Measurements from ENCODE around the gene CERKL.
"Not testable (repeated sequence)": the region's sequence is repeated elsewhere in the genome, so short reads cannot be mapped to it uniquely, and the experiment has no call there.

CERKL gene

GRCh38 chr2:181656450-181657291, at the start of gene CERKL:
CERKL (minus strand) TSS chr2:181657105; CDS start chr2:181657006, 99 bp downstream.
- H3K4me3 Mint-ChIP-seq, result peak within 1 kb of the TSS; percentile 85
- H3K27ac Mint-ChIP-seq, result no peak within 1 kb of the TSS
- H3K36me3 Mint-ChIP-seq, result no peaks in the 10 kb centered on the region
- no peaks in the 10 kb centered on the region for H3K9me3 Mint-ChIP-seq (ENCODE audit: low read depth)
- peaks cover 41% of the 10 kb centered on the region for H3K27me3 Mint-ChIP-seq
- H3K4me1 Mint-ChIP-seq (ENCODE audit: low read depth), result peaks cover 7% of the 10 kb centered on the region

GRCh38 chr2:181702519-181702918, 45.6 kb upstream of the CERKL start:
- H3K9me3 Mint-ChIP-seq (ENCODE audit: low read depth); H3K36me3 Mint-ChIP-seq; H3K27me3 Mint-ChIP-seq; H3K4me3 Mint-ChIP-seq; H3K27ac Mint-ChIP-seq; H3K4me1 Mint-ChIP-seq (ENCODE audit: low read depth): not testable (repeated sequence)

- H3K4me1 Mint-ChIP-seq (ENCODE audit: low read depth), result no peaks in the 10 kb centered on the region
- no peak overlapping the region for H3K4me3 Mint-ChIP-seq
- no peak overlapping the region for H3K27ac Mint-ChIP-seq
- H3K36me3 Mint-ChIP-seq, result peaks cover 5% of the 10 kb centered on the region
- peaks cover 15% of the 10 kb centered on the region for H3K27me3 Mint-ChIP-seq
- no peaks in the 10 kb centered on the region for H3K9me3 Mint-ChIP-seq (ENCODE audit: low read depth)
Measured at GRCh38 chr2:181698223-181698622, 41.3 kb upstream of the CERKL start.

- H3K36me3 Mint-ChIP-seq, result peaks cover 2% of the 10 kb centered on the region
- no peaks in the 10 kb centered on the region for H3K4me1 Mint-ChIP-seq (ENCODE audit: low read depth)
- no peak overlapping the region for H3K4me3 Mint-ChIP-seq
- peaks cover 15% of the 10 kb centered on the region for H3K27me3 Mint-ChIP-seq
- no peaks in the 10 kb centered on the region for H3K9me3 Mint-ChIP-seq (ENCODE audit: low read depth)
- no peak overlapping the region for H3K27ac Mint-ChIP-seq
Measured at GRCh38 chr2:181697571-181697970, 40.7 kb upstream of the CERKL start.

- H3K4me3 Mint-ChIP-seq, result no peak overlapping the region
- H3K27me3 Mint-ChIP-seq, result peaks cover 15% of the 10 kb centered on the region
- H3K4me1 Mint-ChIP-seq (ENCODE audit: low read depth), result no peaks in the 10 kb centered on the region
- no peaks in the 10 kb centered on the region for H3K36me3 Mint-ChIP-seq
- no peak overlapping the region for H3K27ac Mint-ChIP-seq
- H3K9me3 Mint-ChIP-seq (ENCODE audit: low read depth), result no peaks in the 10 kb centered on the region
Measured at GRCh38 chr2:181697126-181697525, 40.2 kb upstream of the CERKL start.

GRCh38 chr2:181694271-181694670, 37.4 kb upstream of the CERKL start:
- Mint-ChIP-seq H3K36me3 (no peaks in the 10 kb centered on the region), H3K4me1 (ENCODE audit: low read depth) (no peaks in the 10 kb centered on the region), H3K9me3 (ENCODE audit: low read depth) (no peaks in the 10 kb centered on the region), H3K27me3 (peaks cover 20% of the 10 kb centered on the region), H3K27ac (no peak overlapping the region), H3K4me3 (no peak overlapping the region)

- H3K27me3 Mint-ChIP-seq, result peaks cover 24% of the 10 kb centered on the region
Measured at GRCh38 chr2:181690860-181691259, 34.0 kb upstream of the CERKL start.

GRCh38 chr2:181686576-181687185, 29.8 kb upstream of the CERKL start:
- H3K27me3 Mint-ChIP-seq, result peaks cover 45% of the 10 kb centered on the region

More at GRCh38 chr2:181690860-181691259, 34.0 kb upstream of the CERKL start:
- no peak overlapping the region for H3K4me3 Mint-ChIP-seq
- no peaks in the 10 kb centered on the region for H3K9me3 Mint-ChIP-seq (ENCODE audit: low read depth)
- H3K27ac Mint-ChIP-seq, result no peak overlapping the region
- no peaks in the 10 kb centered on the region for H3K36me3 Mint-ChIP-seq
- no peaks in the 10 kb centered on the region for H3K4me1 Mint-ChIP-seq (ENCODE audit: low read depth)

GRCh38 chr2:181685150-181685688, 28.3 kb upstream of the CERKL start:
- H3K4me3 Mint-ChIP-seq, result peak overlapping the region; percentile 2
- H3K27ac Mint-ChIP-seq, result no peak overlapping the region
- no peaks in the 10 kb centered on the region for H3K36me3 Mint-ChIP-seq
- H3K9me3 Mint-ChIP-seq (ENCODE audit: low read depth), result no peaks in the 10 kb centered on the region
- peaks cover 40% of the 10 kb centered on the region for H3K4me1 Mint-ChIP-seq (ENCODE audit: low read depth)
- H3K27me3 Mint-ChIP-seq, result peaks cover 54% of the 10 kb centered on the region

More at GRCh38 chr2:181686576-181687185, 29.8 kb upstream of the CERKL start:
- no peaks in the 10 kb centered on the region for H3K36me3 Mint-ChIP-seq
- H3K4me3 Mint-ChIP-seq, result no peak overlapping the region
- no peaks in the 10 kb centered on the region for H3K9me3 Mint-ChIP-seq (ENCODE audit: low read depth)
- H3K4me1 Mint-ChIP-seq (ENCODE audit: low read depth), result peaks cover 26% of the 10 kb centered on the region
- no peak overlapping the region for H3K27ac Mint-ChIP-seq

- Mint-ChIP-seq H3K36me3 (no peaks in the 10 kb centered on the region), H3K4me1 (ENCODE audit: low read depth) (peaks cover 42% of the 10 kb centered on the region), H3K27ac (no peak overlapping the region), H3K9me3 (ENCODE audit: low read depth) (no peaks in the 10 kb centered on the region), H3K4me3 (peak overlapping the region; percentile 2), H3K27me3 (peaks cover 58% of the 10 kb centered on the region)
Measured at GRCh38 chr2:181684454-181685149, 27.7 kb upstream of the CERKL start.

- peaks cover under 1% of the 10 kb centered on the region for H3K36me3 Mint-ChIP-seq
- H3K4me1 Mint-ChIP-seq (ENCODE audit: low read depth), result peaks cover 44% of the 10 kb centered on the region
- peaks cover 3% of the 10 kb centered on the region for H3K9me3 Mint-ChIP-seq (ENCODE audit: low read depth)
Measured at GRCh38 chr2:181683518-181684453, 26.9 kb upstream of the CERKL start.

GRCh38 chr2:181682795-181683517, 26.1 kb upstream of the CERKL start:
- Mint-ChIP-seq H3K4me3 (peak overlapping the region; percentile 78), H3K9me3 (ENCODE audit: low read depth) (peaks cover 6% of the 10 kb centered on the region), H3K27ac (no peak overlapping the region), H3K36me3 (peaks cover 4% of the 10 kb centered on the region), H3K27me3 (peaks cover 64% of the 10 kb centered on the region), H3K4me1 (ENCODE audit: low read depth) (peaks cover 48% of the 10 kb centered on the region)

More at GRCh38 chr2:181683518-181684453, 26.9 kb upstream of the CERKL start:
- H3K4me3 Mint-ChIP-seq, result peak overlapping the region; percentile 78
- peaks cover 61% of the 10 kb centered on the region for H3K27me3 Mint-ChIP-seq
- H3K27ac Mint-ChIP-seq, result no peak overlapping the region

GRCh38 chr2:181682026-181682789, 25.3 kb upstream of the CERKL start:
- Mint-ChIP-seq H3K4me3 (peak overlapping the region; percentile 78), H3K36me3 (peaks cover 6% of the 10 kb centered on the region), H3K27ac (no peak overlapping the region), H3K4me1 (ENCODE audit: low read depth) (peaks cover 52% of the 10 kb centered on the region), H3K27me3 (peaks cover 62% of the 10 kb centered on the region), H3K9me3 (ENCODE audit: low read depth) (peaks cover 6% of the 10 kb centered on the region)
